KOPT-K1 (cell line): Measurements from ENCODE around the gene ERBB2.

Source experiments
- H3K27ac ChIP-seq: fragments of 200-600 bp; sonication (generic); 2 replicates; pipeline ENCODE4 v1.5.1; 2016; ENCODE audit warnings: antibody characterized with exemption, mild to moderate bottlenecking, low read depth, low read length; ENCODE audit not compliant: poor library complexity, severe bottlenecking
- H3K36me3 ChIP-seq: fragments of 200-600 bp; sonication (generic); 2 replicates; pipeline ENCODE4 v1.5.1; 2017; ENCODE audit warnings: antibody characterized with exemption, mild to moderate bottlenecking, low read length, moderate library complexity; ENCODE audit not compliant: insufficient read depth
- H3K9me3 ChIP-seq: fragments of 200-600 bp; sonication (generic); 2 replicates; pipeline ENCODE4 v1.5.1; 2017; ENCODE audit warnings: antibody characterized with exemption, low read length, mild to moderate bottlenecking; ENCODE audit not compliant: insufficient read depth, poor library complexity, severe bottlenecking

The ERBB2 gene

GRCh38 chr17:39777534-39778365 is 77.9 kb downstream of the ERBB2 start:
- H3K36me3 ChIP-seq = no peaks in the 10 kb centered on the region
- no peaks in the 10 kb centered on the region for H3K9me3 ChIP-seq
- H3K27ac ChIP-seq = peak overlapping the region; percentile 73
